Karpas-422 (cell line): ENCODE results near the gene DPYSL5. TPM values are rescaled to one million over a fixed set of nuclear protein-coding genes. Genes with fewer than 3 reads are reported as not detected.

Experiments used
- DNase-seq: peaks from one replicate; pipeline ENCODE4 v3.0.0-alpha.2; 2015
- H2AFZ ChIP-seq: fragments of 200-600 bp; sonication (generic); 2 replicates; pipeline ENCODE4 v1.6.1; 2014; ENCODE audit warnings: antibody characterized with exemption, low read length, mixed read lengths
- H3K27ac ChIP-seq: fragments of 200-600 bp; sonication (generic); 2 replicates; pipeline ENCODE4 v1.5.1; 2014; ENCODE audit warnings: mild to moderate bottlenecking, low read length, moderate library complexity
- H3K27me3 ChIP-seq: fragments of 200-600 bp; sonication (generic); 2 replicates; pipeline ENCODE4 v1.6.1; 2014; ENCODE audit warnings: low read length, mixed read lengths
- H3K36me3 ChIP-seq: fragments of 200-600 bp; sonication (generic); 2 replicates; pipeline ENCODE4 v1.6.1; 2014; ENCODE audit warnings: low read length, mixed read lengths; ENCODE audit not compliant: insufficient read depth
- H3K4me1 ChIP-seq: fragments of 200-600 bp; sonication (generic); 2 replicates; pipeline ENCODE4 v1.6.1; 2014; ENCODE audit warnings: mild to moderate bottlenecking, low read length, mixed read lengths
- H3K4me2 ChIP-seq: fragments of 200-600 bp; sonication (generic); 2 replicates; pipeline ENCODE4 v1.6.1; 2014; ENCODE audit warnings: low read length, low read depth, mild to moderate bottlenecking; ENCODE audit not compliant: poor library complexity, severe bottlenecking
- H3K4me3 ChIP-seq: fragments of 200-600 bp; sonication (generic); 2 replicates; pipeline ENCODE4 v1.5.1; 2014; ENCODE audit warnings: mild to moderate bottlenecking, antibody characterized with exemption, low read length, mixed read lengths
- H3K79me2 ChIP-seq: fragments of 200-600 bp; sonication (generic); 2 replicates; pipeline ENCODE4 v1.6.1; 2014; ENCODE audit warnings: mild to moderate bottlenecking, low read length, mixed read lengths
- H3K9ac ChIP-seq: fragments of 200-600 bp; sonication (generic); 2 replicates; pipeline ENCODE4 v1.6.0; 2014; ENCODE audit warnings: low read length
- H3K9me2 ChIP-seq: fragments of 200-600 bp; sonication (generic), shearing (Covaris generic); replicated peaks from 2 replicates; pipeline ENCODE4 v1.6.0; 2014; ENCODE audit warnings: mild to moderate bottlenecking, low read length, moderate library complexity; ENCODE audit not compliant: insufficient read depth
- H3K9me3 ChIP-seq: fragments of 300-700, 200-600 bp; sonication (generic); 2 replicates; pipeline ENCODE4 v1.6.1; 2014; ENCODE audit warnings: low read length, mixed read lengths
- H4K20me1 ChIP-seq: fragments of 200-600 bp; sonication (generic); 2 replicates; pipeline ENCODE4 v1.6.1; 2014; ENCODE audit warnings: mild to moderate bottlenecking, antibody characterized with exemption, low read length, low read depth; ENCODE audit not compliant: insufficient read depth
- total RNA-seq: library from RNA; depleted of rRNA; stranded (reverse); fragments of >200 nt; shearing (Covaris generic); gene quantifications from 2 replicates; pipeline ENCODE4 v1.2.3, GENCODE V29; 2014; ENCODE audit warnings: low replicate concordance; rRNA removed

DPYSL5 gene
- total RNA-seq, 1 experiment from 2014 or later: not detected

DNA sequence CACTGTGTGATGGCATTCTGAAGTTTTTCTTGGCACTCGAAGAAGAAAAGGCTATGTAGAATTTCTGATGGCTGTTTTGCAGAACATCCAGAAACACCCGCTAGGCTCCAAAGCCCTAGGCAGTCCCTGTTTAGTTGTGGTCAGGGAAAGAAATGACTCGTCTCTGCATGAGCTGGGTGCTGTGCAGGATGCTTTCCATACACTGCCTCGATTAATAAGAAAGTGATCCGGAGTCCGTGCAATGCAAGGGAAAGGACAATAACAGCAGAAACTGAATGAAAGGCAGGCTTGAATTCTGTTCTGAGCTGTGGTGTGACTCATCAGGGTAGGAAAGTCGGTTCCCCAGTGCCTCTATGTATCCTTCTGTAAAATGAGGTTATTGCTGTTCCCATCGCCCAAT, 141.2 kb downstream of the DPYSL5 start:
- H3K27ac ChIP-seq: no peak overlapping the region
- no peaks in the 10 kb centered on the region for H3K79me2 ChIP-seq
- no peaks in the 10 kb centered on the region for H3K27me3 ChIP-seq
- no peak overlapping the region for H3K9ac ChIP-seq
- H2AFZ ChIP-seq: no peak overlapping the region
- no peaks in the 10 kb centered on the region for H3K9me2 ChIP-seq
- no peak for DNase-seq
- no peaks in the 10 kb centered on the region for H3K9me3 ChIP-seq
- H3K4me1 ChIP-seq: no peaks in the 10 kb centered on the region
- no peaks in the 10 kb centered on the region for H4K20me1 ChIP-seq
- H3K4me3 ChIP-seq: no peak overlapping the region
- H3K36me3 ChIP-seq: no peaks in the 10 kb centered on the region
- no peak overlapping the region for H3K4me2 ChIP-seq

- H3K79me2 ChIP-seq: no peaks in the 10 kb centered on the region
- no peaks in the 10 kb centered on the region for H3K9me3 ChIP-seq
- no peak overlapping the region for H3K4me3 ChIP-seq
- H3K9ac ChIP-seq: no peak overlapping the region
- DNase-seq: no peak
- H2AFZ ChIP-seq: no peak overlapping the region
- no peak overlapping the region for H3K4me2 ChIP-seq
- no peaks in the 10 kb centered on the region for H3K4me1 ChIP-seq
- no peak overlapping the region for H3K27ac ChIP-seq
- no peaks in the 10 kb centered on the region for H3K9me2 ChIP-seq
- no peaks in the 10 kb centered on the region for H4K20me1 ChIP-seq
- H3K27me3 ChIP-seq: no peaks in the 10 kb centered on the region
- H3K36me3 ChIP-seq: no peaks in the 10 kb centered on the region
Observed at GRCh38 chr2:26991717-26992116, 143.8 kb downstream of the DPYSL5 start.

DNA sequence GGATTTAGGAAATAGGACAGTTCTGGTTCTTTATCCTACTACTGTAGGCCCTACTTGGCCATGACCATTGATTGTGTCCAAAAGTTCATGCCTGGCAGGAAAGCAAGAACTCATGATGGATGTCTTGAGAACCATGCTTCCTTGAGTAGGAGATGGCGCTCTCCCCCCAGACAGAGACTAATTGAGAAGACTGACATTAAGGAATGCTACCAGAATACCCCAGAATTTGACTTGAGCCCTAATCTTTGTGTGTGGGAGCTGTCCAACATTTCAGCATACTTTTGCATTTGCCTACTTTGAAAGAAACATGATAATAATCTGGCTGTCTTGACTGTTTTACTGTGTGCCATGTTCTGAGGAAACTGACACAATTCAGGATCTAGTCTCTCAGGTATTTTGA, 145.8 kb downstream of the DPYSL5 start:
- Histone ChIP-seq H3K9me3 (no peaks in the 10 kb centered on the region), H3K9ac (no peak overlapping the region), H3K4me3 (no peak overlapping the region), H4K20me1 (no peaks in the 10 kb centered on the region), H3K4me2 (no peak overlapping the region), H3K9me2 (no peaks in the 10 kb centered on the region), H3K4me1 (no peaks in the 10 kb centered on the region), H3K79me2 (no peaks in the 10 kb centered on the region), H3K27me3 (no peaks in the 10 kb centered on the region), H3K36me3 (no peaks in the 10 kb centered on the region), H3K27ac (no peak overlapping the region), H2AFZ (no peak overlapping the region)
- DNase-seq: peak; percentile 55

DNA sequence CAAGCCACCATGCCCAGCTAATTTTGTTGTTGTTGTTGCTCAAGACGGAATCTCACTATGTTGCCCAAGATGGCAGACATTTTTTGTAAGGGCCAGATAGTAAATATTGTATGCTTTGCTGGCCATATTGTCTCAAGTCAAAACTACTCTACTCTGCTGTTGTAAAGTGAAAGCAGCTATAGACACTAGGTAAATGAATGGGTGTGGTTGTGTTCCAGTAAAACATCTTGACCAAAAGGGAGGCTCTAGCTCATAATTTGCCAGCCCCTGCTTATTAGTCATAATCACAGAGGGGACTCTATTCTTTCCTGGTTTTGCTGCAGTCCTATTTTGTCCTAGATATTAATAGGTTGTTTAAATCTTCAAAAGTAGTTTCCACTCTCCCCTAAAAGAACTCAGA, 147.1 kb downstream of the DPYSL5 start:
- no peak overlapping the region for H2AFZ ChIP-seq
- no peak for DNase-seq

GRCh38 chr2:26997394-26997793, 149.5 kb downstream of the DPYSL5 start:
- no peak overlapping the region for H3K27ac ChIP-seq
- DNase-seq: no peak
- H3K4me3 ChIP-seq: no peak overlapping the region
- H3K9me3 ChIP-seq: no peaks in the 10 kb centered on the region
- H4K20me1 ChIP-seq: no peaks in the 10 kb centered on the region
- no peaks in the 10 kb centered on the region for H3K9me2 ChIP-seq
- no peaks in the 10 kb centered on the region for H3K4me1 ChIP-seq
- H3K4me2 ChIP-seq: no peak overlapping the region
- H2AFZ ChIP-seq: no peak overlapping the region
- no peaks in the 10 kb centered on the region for H3K27me3 ChIP-seq
- no peaks in the 10 kb centered on the region for H3K79me2 ChIP-seq
- no peaks in the 10 kb centered on the region for H3K36me3 ChIP-seq
- H3K9ac ChIP-seq: no peak overlapping the region

More for the DNA sequence above, 147.1 kb downstream of the DPYSL5 start:
- Histone ChIP-seq H3K36me3 (no peaks in the 10 kb centered on the region), H3K9me3 (no peaks in the 10 kb centered on the region), H3K27ac (no peak overlapping the region), H3K27me3 (no peaks in the 10 kb centered on the region), H3K9ac (no peak overlapping the region), H3K79me2 (no peaks in the 10 kb centered on the region), H4K20me1 (no peaks in the 10 kb centered on the region), H3K4me3 (no peak overlapping the region), H3K4me1 (no peaks in the 10 kb centered on the region), H3K9me2 (no peaks in the 10 kb centered on the region), H3K4me2 (no peak overlapping the region)

DNA sequence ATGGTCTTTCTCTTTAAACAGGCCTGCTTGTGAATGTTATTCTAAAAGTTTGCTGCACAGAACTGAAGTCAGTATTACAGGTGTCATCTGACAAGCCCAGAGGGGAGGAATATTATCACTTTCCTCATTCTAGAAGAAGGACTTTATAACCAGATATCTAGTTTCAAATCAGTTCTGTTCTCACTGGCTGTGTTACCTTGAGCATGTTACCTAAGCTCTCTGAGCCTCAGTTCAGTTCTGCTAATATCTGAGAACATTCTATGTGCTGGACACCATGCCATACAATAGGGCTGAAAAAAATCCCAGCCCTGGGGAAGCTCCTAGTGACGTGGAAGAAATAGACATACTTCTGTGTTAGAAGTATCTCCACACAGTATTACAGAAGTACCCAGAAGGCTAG, 150.4 kb downstream of the DPYSL5 start:
- no peaks in the 10 kb centered on the region for H3K36me3 ChIP-seq
- H3K4me1 ChIP-seq: no peaks in the 10 kb centered on the region
- H4K20me1 ChIP-seq: no peaks in the 10 kb centered on the region
- H3K4me2 ChIP-seq: no peak overlapping the region
- H3K9me2 ChIP-seq: no peaks in the 10 kb centered on the region
- no peaks in the 10 kb centered on the region for H3K27me3 ChIP-seq
- H3K9ac ChIP-seq: no peak overlapping the region
- no peak overlapping the region for H2AFZ ChIP-seq
- no peak for DNase-seq
- no peaks in the 10 kb centered on the region for H3K9me3 ChIP-seq
- no peak overlapping the region for H3K27ac ChIP-seq
- no peaks in the 10 kb centered on the region for H3K79me2 ChIP-seq
- no peak overlapping the region for H3K4me3 ChIP-seq

Other genes starting within 250 kb of the DPYSL5 start
- gene CIB4, start 206.8 kb upstream of the DPYSL5 start, total RNA-seq: not detected in 2 replicates
- not detected in 2 replicates for gene KCNK3, start 155.4 kb upstream of the DPYSL5 start, total RNA-seq
- 13.8 and 13.9 TPM in 2 replicates for gene SLC35F6, start 83.8 kb upstream of the DPYSL5 start, total RNA-seq
- gene CENPA, start 62.1 kb upstream of the DPYSL5 start, total RNA-seq: 10.0 and 21.1 TPM in 2 replicates
- 0.30 and 0.65 TPM in 2 replicates for gene MAPRE3, start 122.5 kb downstream of the DPYSL5 start, total RNA-seq
- 20.8 and 31.8 TPM in 2 replicates for gene TMEM214, start 184.8 kb downstream of the DPYSL5 start, total RNA-seq
- 30.0 and 35.7 TPM in 2 replicates for gene AGBL5, start 203.5 kb downstream of the DPYSL5 start, total RNA-seq
- gene OST4, start 223.5 kb downstream of the DPYSL5 start, total RNA-seq: 201 and 402 TPM in 2 replicates
- 0.47 TPM in 1 of 2 replicates, not detected in the other for gene EMILIN1, start 230.5 kb downstream of the DPYSL5 start, total RNA-seq
- gene KHK, start 238.6 kb downstream of the DPYSL5 start, total RNA-seq: 3.5 and 4.1 TPM in 2 replicates